Daoy (cell line): ENCODE results near the gene ETV7. TPM values are rescaled to one million over a fixed set of nuclear protein-coding genes. Genes with fewer than 3 reads are reported as not detected.
"Not testable (repeated sequence)": the region's sequence is repeated elsewhere in the genome, so short reads cannot be mapped to it uniquely, and the experiment has no call there.

ENCODE experiments used
- DNase-seq: peaks from one replicate; pipeline ENCODE4 v3.0.0-alpha.2; 2015; ENCODE audit warnings: low read depth
- total RNA-seq: library from RNA; depleted of rRNA; stranded (reverse); fragments of >200 nt; shearing (Covaris generic); gene quantifications from 2 replicates; pipeline ENCODE4 v1.2.3, GENCODE V29; 2014

Gene ETV7
- total RNA-seq, 1 experiment from 2014 or later = 0.69 TPM

GRCh38 chr6:36364061-36364635 is 23.3 kb downstream of the ETV7 start:
- DNase-seq = not testable (repeated sequence)

GRCh38 chr6:36363371-36363752 is 24.1 kb downstream of the ETV7 start:
- DNase-seq = not testable (repeated sequence)

GRCh38 chr6:36362551-36363370 is 24.7 kb downstream of the ETV7 start:
- DNase-seq = no peak

GRCh38 chr6:36361071-36361470 is 26.4 kb downstream of the ETV7 start:
- DNase-seq = no peak

- DNase-seq = peak; percentile 80
Measured at GRCh38 chr6:36360241-36361054, 27.0 kb downstream of the ETV7 start.

- DNase-seq = no peak
Measured at GRCh38 chr6:36358226-36358915, 29.1 kb downstream of the ETV7 start.

GRCh38 chr6:36357872-36358225 is 29.6 kb downstream of the ETV7 start:
- no peak for DNase-seq

GRCh38 chr6:36355819-36356218 is 31.6 kb downstream of the ETV7 start:
- DNase-seq = no peak

GRCh38 chr6:36353411-36353915 is 34.0 kb downstream of the ETV7 start:
- peak; percentile 46 for DNase-seq

- no peak for DNase-seq
Measured at GRCh38 chr6:36352477-36353157, 34.9 kb downstream of the ETV7 start.

- DNase-seq = peak; percentile 93
Measured at GRCh38 chr6:36350681-36351571, 36.5 kb downstream of the ETV7 start.

GRCh38 chr6:36350082-36350481 is 37.4 kb downstream of the ETV7 start:
- DNase-seq = peak; percentile 65

- peak; percentile 37 for DNase-seq
Measured at GRCh38 chr6:36349240-36349639, 38.2 kb downstream of the ETV7 start.

GRCh38 chr6:36347621-36348020 is 39.8 kb downstream of the ETV7 start:
- no peak for DNase-seq

- DNase-seq = no peak
Measured at GRCh38 chr6:36346486-36347273, 40.8 kb downstream of the ETV7 start.

GRCh38 chr6:36345681-36346466 is 41.6 kb downstream of the ETV7 start:
- DNase-seq = no peak

- no peak for DNase-seq
Measured at GRCh38 chr6:36343109-36343680, 44.3 kb downstream of the ETV7 start.
